HCT116 (cell line): ENCODE results near the gene CFAP97D2. TPM values are rescaled to one million over a fixed set of nuclear protein-coding genes. Genes with fewer than 3 reads are reported as not detected.

Experiments used
- ATAC-seq: fragments of 200-7000 bp; cut with Tn5 transposase; 2 replicates; pipeline ENCODE4 v1.9.1; 2020; ENCODE audit warnings: mild to moderate bottlenecking, moderate library complexity
- BruUV-seq: library from RNA; stranded (reverse); fragments of 400-500 nt; replicated peaks from 2 replicates; lab custom pipeline; 2021; lab: Mats Ljungman, UMichigan
- CTCF ChIA-PET: fragments of 300-600 bp; sonication (Branson Sonifier 250); formaldehyde crosslinking; loops from one replicate; lab custom pipeline; 2021; ENCODE audit warnings: antibody characterized with exemption; lab: Charles Lee
- POLR2A ChIA-PET: fragments of 300-600, 350-600 bp; sonication (Branson Sonifier 250); formaldehyde crosslinking; loops from one replicate; lab custom pipeline; 2021; ENCODE audit warnings: antibody characterized with exemption; lab: Charles Lee
- RAD21 ChIA-PET, 2 experiments: fragments of 300-600 bp; sonication (Branson Sonifier 250); formaldehyde crosslinking; loops; one replicate each; lab custom pipeline; 2023; ENCODE audit warnings: low total read pairs in 2 of 2; ENCODE audit not compliant: uncharacterized antibody in 2 of 2, unreplicated experiment in 2 of 2, low non-redundant PET in 1 of 2; lab: Charles Lee
- DNase-seq: peaks from one replicate; pipeline ENCODE4 v3.0.0-alpha.2; 2010; ENCODE audit warnings: low read depth, low spot score
- H2AFZ ChIP-seq: fragments of 200-600 bp; shearing (Covaris generic), sonication (generic); 2 replicates; pipeline ENCODE4 v1.6.1; 2017; ENCODE audit warnings: low read depth, mixed run types, mixed read lengths, antibody characterized with exemption, low read length; ENCODE audit not compliant: poor library complexity, severe bottlenecking
- H3K27ac ChIP-seq: 2 replicates; pipeline ENCODE4 v1.5.1; 2012; ENCODE audit warnings: low read depth, low read length
- H3K27me3 ChIP-seq: fragments of 200-600 bp; sonication (generic); 2 replicates; pipeline ENCODE4 v1.6.1; 2016; ENCODE audit warnings: mixed run types, low read length, mixed read lengths; ENCODE audit not compliant: insufficient read depth
- H3K36me3 ChIP-seq, 2 experiments: fragments of 200-500 bp in 1 of 2; fragments of 200-600 bp in 1 of 2; sonication (Bioruptor generic) in 1 of 2; sonication (generic) in 1 of 2; 2 replicates each; pipeline versions ENCODE4 v1.5.1 to v1.6.1; 2014 to 2016; ENCODE audit warnings: low read length in 2 of 2, inconsistent platforms in 1 of 2, mixed read lengths in 1 of 2, mixed run types in 1 of 2; ENCODE audit not compliant: insufficient read depth in 2 of 2, control insufficient read depth in 1 of 2
- H3K4me1 ChIP-seq, 2 experiments: fragments of 200-600 bp in 1 of 2; sonication (generic) in 1 of 2; 2 replicates each; pipeline versions ENCODE4 v1.5.1 to v1.6.1; 2012 to 2017; ENCODE audit warnings: low read length in 2 of 2, inconsistent platforms in 1 of 2, mild to moderate bottlenecking in 1 of 2, mixed read lengths in 1 of 2, mixed run types in 1 of 2, moderate library complexity in 1 of 2; ENCODE audit not compliant: insufficient read depth in 2 of 2, control insufficient read depth in 1 of 2
- H3K4me2 ChIP-seq: fragments of 200-600 bp; sonication (generic); 2 replicates; pipeline ENCODE4 v1.6.1; 2017; ENCODE audit warnings: mixed run types, low read length, mixed read lengths
- H3K4me3 ChIP-seq, 2 experiments: fragments of 200-600 bp in 1 of 2; sonication (generic) in 1 of 2; replicated peaks in 1 of 2; 2 replicates each; pipeline ENCODE4 v1.5.1; 2011 to 2016; ENCODE audit warnings: low read length in 2 of 2, control low read depth in 1 of 2, low read depth in 1 of 2, mild to moderate bottlenecking in 1 of 2, mixed read lengths in 1 of 2, mixed run types in 1 of 2
- H3K79me2 ChIP-seq: fragments of 200-600 bp; sonication (generic); 2 replicates; pipeline ENCODE4 v1.6.1; 2017; ENCODE audit warnings: mild to moderate bottlenecking, mixed run types, low read length, moderate library complexity, mixed read lengths; ENCODE audit not compliant: insufficient read depth
- H3K9ac ChIP-seq: fragments of 200-600 bp; sonication (generic); 2 replicates; pipeline ENCODE4 v1.6.1; 2016; ENCODE audit warnings: low read length, mixed read lengths
- H3K9me2 ChIP-seq: fragments of 200-600 bp; sonication (generic), shearing (Covaris generic); 2 replicates; pipeline ENCODE4 v1.6.1; 2017; ENCODE audit warnings: mixed run types, mild to moderate bottlenecking, moderate library complexity; ENCODE audit not compliant: insufficient read depth
- H3K9me3 ChIP-seq, 2 experiments: fragments of 200-500 bp in 1 of 2; fragments of 200-600 bp in 1 of 2; sonication (Bioruptor generic) in 1 of 2; sonication (generic) in 1 of 2; 2 replicates each; pipeline ENCODE4 v1.6.1; 2014 to 2017; ENCODE audit warnings: low read length in 2 of 2, mixed read lengths in 2 of 2, inconsistent platforms in 1 of 2, low read depth in 1 of 2, mild to moderate bottlenecking in 1 of 2, mixed run types in 1 of 2, moderate library complexity in 1 of 2; ENCODE audit not compliant: control insufficient read depth in 1 of 2, insufficient read depth in 1 of 2
- H4K20me1 ChIP-seq: fragments of 200-600 bp; sonication (generic), shearing (Covaris generic); 2 replicates; pipeline ENCODE4 v1.6.1; 2017; ENCODE audit warnings: mixed run types, mild to moderate bottlenecking, moderate library complexity; ENCODE audit not compliant: insufficient read depth
- CTCF ChIP-seq, 3 experiments: fragments of 200-600 bp in 1 of 3; sonication (generic) in 1 of 3; IDR thresholded peaks in 2 of 3; conservative IDR thresholded peaks in 1 of 3; 2 replicates each; pipeline ENCODE4 v1.5.1; 2012 to 2017; ENCODE audit warnings: low read depth in 2 of 3, low read length in 2 of 3, antibody characterized with exemption in 1 of 3, borderline replicate concordance in 1 of 3, control low read depth in 1 of 3, mild to moderate bottlenecking in 1 of 3, mixed read lengths in 1 of 3, mixed run types in 1 of 3, moderate library complexity in 1 of 3; ENCODE audit not compliant: insufficient read depth in 1 of 3
- EZH2 ChIP-seq: fragments of 200-600 bp; sonication (generic); IDR thresholded peaks from 2 replicates; pipeline ENCODE4 v1.6.1; 2017; ENCODE audit warnings: antibody characterized with exemption, mixed run types
- EZH2phosphoT487 ChIP-seq: fragments of 200-600 bp; IDR thresholded peaks from 2 replicates; pipeline ENCODE4 v1.6.1; 2018; ENCODE audit warnings: antibody characterized with exemption, borderline replicate concordance
- FOSL1 ChIP-seq: IDR thresholded peaks from 2 replicates; pipeline ENCODE4 v1.6.1; 2012; ENCODE audit warnings: low read depth
- MAX ChIP-seq: IDR thresholded peaks from 2 replicates; pipeline ENCODE4 v1.6.1; 2012
- POLR2A ChIP-seq: IDR thresholded peaks from 2 replicates; pipeline ENCODE4 v1.7.0; 2011; ENCODE audit warnings: borderline replicate concordance; ENCODE audit not compliant: insufficient read depth, insufficient read length; ENCODE audit errors: extremely low read depth
- POLR2AphosphoS5 ChIP-seq: IDR thresholded peaks from 2 replicates; pipeline ENCODE4 v1.6.1; 2011; ENCODE audit warnings: mild to moderate bottlenecking, low read depth, low read length, moderate library complexity
- RAD21 ChIP-seq: IDR thresholded peaks from 2 replicates; pipeline ENCODE4 v1.6.1; 2012; ENCODE audit warnings: low read depth, mild to moderate bottlenecking
- REST ChIP-seq: IDR thresholded peaks from 2 replicates; pipeline ENCODE4 v1.6.1; 2012; ENCODE audit warnings: low read depth
- SIN3A ChIP-seq: IDR thresholded peaks from 2 replicates; pipeline ENCODE4 v1.6.1; 2012; ENCODE audit warnings: low read depth
- SRF ChIP-seq: IDR thresholded peaks from 2 replicates; pipeline ENCODE4 v1.6.1; 2012; ENCODE audit warnings: low read depth
- intact Hi-C: fragments of 100-400 bp; cut with micrococcal nuclease; formaldehyde crosslinking; loops from 2 replicates; pipeline ENCODE4 v1.10.0; 2022
- total RNA-seq: library from RNA; stranded (reverse); gene quantifications from one replicate; pipeline ENCODE4 v1.2.1, GENCODE V29; 2021; ENCODE audit not compliant: unreplicated experiment

The CFAP97D2 gene
- total RNA-seq, 1 experiment from 2014 or later, result not detected

- Histone ChIP-seq H3K4me3 (no peak overlapping the region), H3K36me3 (no peaks in the 10 kb centered on the region), H3K4me1 (peaks cover 0 to 19% of the 10 kb centered on the region in 2 experiments; a peak in 3 of 4 replicates), H3K9ac (no peak overlapping the region), H3K27ac (no peak overlapping the region), H2AFZ (no peak overlapping the region), H3K27me3 (no peaks in the 10 kb centered on the region), H3K4me2 (no peak overlapping the region), H3K9me3 (no peaks in the 10 kb centered on the region), H4K20me1 (no peaks in the 10 kb centered on the region), H3K9me2 (no peaks in the 10 kb centered on the region), H3K79me2 (no peaks in the 10 kb centered on the region)
- ATAC-seq, result no peak
- no peak for DNase-seq
- intact Hi-C loops, result no loop called here
- no TSS peak for BruUV-seq
- CTCF ChIA-PET, result no interaction called here
- RAD21 ChIA-PET, result no interaction called here
- POLR2A ChIA-PET, result no interaction called here
- TF ChIP-seq REST, result no peak
- TF ChIP-seq SIN3A, result no peak
- no peak for TF ChIP-seq SRF
- no peak for TF ChIP-seq MAX
- TF ChIP-seq FOSL1, result no peak
- no peak for TF ChIP-seq POLR2A
- no peak for TF ChIP-seq CTCF (IDR thresholded peaks at IDR 0.05 in 2 of 3, conservative IDR thresholded peaks at IDR 0.05 in 1 of 3; ENCODE audit: borderline replicate concordance in 1 of 3, insufficient read depth in 1 of 3, low read depth in 2 of 3, low read length in 2 of 3)
- TF ChIP-seq POLR2AphosphoS5, result no peak
- TF ChIP-seq EZH2, result no peak
- no peak for TF ChIP-seq EZH2phosphoT487
- no peak for TF ChIP-seq RAD21
- TF ChIP-seq, all 23 proteins: peak for 0
These were observed 43.5 kb downstream of the CFAP97D2 start for GRCh38 chr13:114222461-114222968.
